Activated naive CD4-positive, alpha-beta T cell treated with anti-CD3 and anti-CD28 coated beads for 36 hours (primary cell): Measurements from ENCODE around the gene S100A3. TPM values are rescaled to one million over a fixed set of nuclear protein-coding genes. Genes with fewer than 3 reads are reported as not detected.

ENCODE experiments used
- total RNA-seq, 2 experiments: library from RNA; stranded (reverse); gene quantifications; one replicate each; pipeline ENCODE4 v1.2.3, GENCODE V29; 2021

Gene S100A3
- total RNA-seq, 2 experiments from 2014 or later, result not detected

Other genes starting within 250 kb of the S100A3 start
- not detected for gene PGLYRP3, start 236.3 kb downstream of the S100A3 start, total RNA-seq
- gene PGLYRP4, start 200.4 kb downstream of the S100A3 start, total RNA-seq, result not detected
- 1 to 10 TPM; 1.7 to 2.6 TPM for gene S100A9, start 191.4 kb downstream of the S100A3 start, total RNA-seq
- not detected for gene S100A12, start 173.6 kb downstream of the S100A3 start, total RNA-seq
- gene S100A8, start 158.2 kb downstream of the S100A3 start, total RNA-seq, result not detected
- gene S100A7A, start 132.7 kb downstream of the S100A3 start, total RNA-seq, result not detected
- gene S100A7, start 88.6 kb downstream of the S100A3 start, total RNA-seq, result not detected
- gene S100A6, start 13.3 kb downstream of the S100A3 start, total RNA-seq, result 100 to 1,000 TPM; 200 to 204 TPM
- under 1 TPM; 0.89 to 0.93 TPM for gene S100A5, start 8.3 kb downstream of the S100A3 start, total RNA-seq
- 10 to 100 TPM; 36.5 to 37.9 TPM for gene S100A4, start 3.5 kb downstream of the S100A3 start, total RNA-seq
- gene S100A2, start 16.6 kb upstream of the S100A3 start, total RNA-seq, result under 1 TPM; 0.74 to 0.77 TPM
- gene S100A16, start 63.9 kb upstream of the S100A3 start, total RNA-seq, result not detected
- gene S100A14, start 67.1 kb upstream of the S100A3 start, total RNA-seq, result not detected
- gene S100A13, start 78.2 kb upstream of the S100A3 start, total RNA-seq, result 1 to 10 TPM; 6.6 to 7.0 TPM
- gene S100A1, start 79.2 kb upstream of the S100A3 start, total RNA-seq, result not detected
- 10 to 100 TPM; 88.2 to 91.3 TPM for gene CHTOP, start 84.8 kb upstream of the S100A3 start, total RNA-seq
- 10 to 100 TPM; 24.4 to 26.2 TPM for gene SNAPIN, start 109.4 kb upstream of the S100A3 start, total RNA-seq
- gene ILF2, start 121.7 kb upstream of the S100A3 start, total RNA-seq, result 100 to 1,000 TPM; 346 to 357 TPM
- under 1 TPM; 0.05 to 0.10 TPM for gene NPR1, start 129.4 kb upstream of the S100A3 start, total RNA-seq
- gene INTS3, start 178.8 kb upstream of the S100A3 start, total RNA-seq, result 10 to 100 TPM; 39.3 to 40.4 TPM
- 1 to 10 TPM; 2.7 to 4.3 TPM for gene SLC27A3, start 226.1 kb upstream of the S100A3 start, total RNA-seq